ENCODE results near the gene SDR42E1. TPM values are rescaled to one million over a fixed set of nuclear protein-coding genes. Genes with fewer than 3 reads are reported as not detected.

The SDR42E1 gene
- total RNA-seq, 1 donor from 2014 or later = 23.2 TPM

- Histone ChIP-seq H3K4me3 (ENCODE audit: low read depth, low read length) (no peak overlapping the region), H3K36me3 (ENCODE audit: control insufficient read depth, insufficient read depth, low read length) (no peaks in the 10 kb centered on the region), H3K27me3 (ENCODE audit: control insufficient read depth, insufficient read depth, low read length) (no peaks in the 10 kb centered on the region)
- no peak for TF ChIP-seq CTCF (IDR thresholded peaks at IDR 0.05; ENCODE audit: insufficient read depth, low read length, severe bottlenecking)
- DNase-seq (ENCODE audit: low read depth) (peak; percentile 16), FAIRE-seq (no peak)
Measured at GRCh38 chr16:81973737-81974136, 37.5 kb downstream of the SDR42E1 start.

- TF ChIP-seq CTCF (IDR thresholded peaks at IDR 0.05; ENCODE audit: insufficient read depth, low read length, severe bottlenecking) = no peak
- Histone ChIP-seq H3K27me3 (ENCODE audit: control insufficient read depth, insufficient read depth, low read length) (no peaks in the 10 kb centered on the region), H3K4me3 (ENCODE audit: low read depth, low read length) (no peak overlapping the region), H3K36me3 (ENCODE audit: control insufficient read depth, insufficient read depth, low read length) (no peaks in the 10 kb centered on the region)
- FAIRE-seq (no peak), DNase-seq (ENCODE audit: low read depth) (no peak)
Measured at GRCh38 chr16:81971853-81972252, 39.4 kb downstream of the SDR42E1 start.

GRCh38 chr16:81967358-81967757 lies 43.9 kb downstream of the SDR42E1 start:
- Histone ChIP-seq H3K27me3 (ENCODE audit: control insufficient read depth, insufficient read depth, low read length) (no peaks in the 10 kb centered on the region), H3K4me3 (ENCODE audit: low read depth, low read length) (no peak overlapping the region), H3K36me3 (ENCODE audit: control insufficient read depth, insufficient read depth, low read length) (no peaks in the 10 kb centered on the region)
- TF ChIP-seq CTCF (IDR thresholded peaks at IDR 0.05; ENCODE audit: insufficient read depth, low read length, severe bottlenecking) = no peak
- no peak for FAIRE-seq
- DNase-seq (ENCODE audit: low read depth) = no peak

GRCh38 chr16:81964808-81965207 lies 46.5 kb downstream of the SDR42E1 start:
- no peak for TF ChIP-seq CTCF (IDR thresholded peaks at IDR 0.05; ENCODE audit: insufficient read depth, low read length, severe bottlenecking)
- FAIRE-seq = no peak

GRCh38 chr16:81956213-81956948 lies 54.9 kb downstream of the SDR42E1 start:
- H3K4me3 ChIP-seq (ENCODE audit: low read depth, low read length) = no peak overlapping the region
- no peak for FAIRE-seq
- no peaks in the 10 kb centered on the region for H3K27me3 ChIP-seq (ENCODE audit: control insufficient read depth, insufficient read depth, low read length)
- TF ChIP-seq CTCF (IDR thresholded peaks at IDR 0.05; ENCODE audit: insufficient read depth, low read length, severe bottlenecking) = no peak
- peak; percentile 64 for DNase-seq (ENCODE audit: low read depth)
- H3K36me3 ChIP-seq (ENCODE audit: control insufficient read depth, insufficient read depth, low read length) = no peaks in the 10 kb centered on the region

More at GRCh38 chr16:81964808-81965207, 46.5 kb downstream of the SDR42E1 start:
- H3K4me3 ChIP-seq (ENCODE audit: low read depth, low read length) = no peak overlapping the region
- no peak for DNase-seq (ENCODE audit: low read depth)
- H3K36me3 ChIP-seq (ENCODE audit: control insufficient read depth, insufficient read depth, low read length) = no peaks in the 10 kb centered on the region
- no peaks in the 10 kb centered on the region for H3K27me3 ChIP-seq (ENCODE audit: control insufficient read depth, insufficient read depth, low read length)

GRCh38 chr16:81951564-81951963 lies 59.7 kb downstream of the SDR42E1 start:
- H3K27me3 ChIP-seq (ENCODE audit: control insufficient read depth, insufficient read depth, low read length) = no peaks in the 10 kb centered on the region
- H3K36me3 ChIP-seq (ENCODE audit: control insufficient read depth, insufficient read depth, low read length) = no peaks in the 10 kb centered on the region
- H3K4me3 ChIP-seq (ENCODE audit: low read depth, low read length) = no peak overlapping the region
- no peak for TF ChIP-seq CTCF (IDR thresholded peaks at IDR 0.05; ENCODE audit: insufficient read depth, low read length, severe bottlenecking)
- DNase-seq (ENCODE audit: low read depth) (no peak), FAIRE-seq (no peak)

Measured in bronchial epithelial cell (primary cell).